OCI-LY1 (cell line): Measurements from ENCODE around the gene PIP4P1.

Experiments used
- H2AFZ ChIP-seq: fragments of 200-600 bp; sonication (generic), shearing (Covaris generic); 2 replicates; pipeline ENCODE4 v1.6.0; 2014; ENCODE audit warnings: antibody characterized with exemption, mild to moderate bottlenecking, low read length
- H3F3A ChIP-seq: fragments of 200-600 bp; sonication (generic), shearing (Covaris generic); 2 replicates; pipeline ENCODE4 v1.6.0; 2014; ENCODE audit warnings: mild to moderate bottlenecking, antibody characterized with exemption, low read length, moderate library complexity; ENCODE audit not compliant: insufficient read depth
- H3K27ac ChIP-seq: fragments of 200-600 bp; sonication (generic); 2 replicates; pipeline ENCODE4 v1.5.1; 2014; ENCODE audit warnings: low read length, mixed run types, mild to moderate bottlenecking, low read depth; ENCODE audit not compliant: poor library complexity, severe bottlenecking
- H3K27me3 ChIP-seq: fragments of 200-600 bp; sonication (generic); 2 replicates; pipeline ENCODE4 v1.6.0; 2014; ENCODE audit warnings: antibody characterized with exemption, mild to moderate bottlenecking, low read length, moderate library complexity; ENCODE audit not compliant: insufficient read depth
- H3K36me3 ChIP-seq: fragments of 200-600 bp; sonication (generic); 2 replicates; pipeline ENCODE4 v1.6.1; 2014; ENCODE audit warnings: mild to moderate bottlenecking, antibody characterized with exemption, low read length, moderate library complexity, mixed read lengths; ENCODE audit not compliant: insufficient read depth
- H3K4me1 ChIP-seq: fragments of 200-600 bp; sonication (generic); 2 replicates; pipeline ENCODE4 v1.5.1; 2014; ENCODE audit warnings: mild to moderate bottlenecking, low read length, moderate library complexity; ENCODE audit not compliant: insufficient read depth, severe bottlenecking
- H3K4me2 ChIP-seq: fragments of 200-600 bp; sonication (generic), shearing (Covaris generic); 2 replicates; pipeline ENCODE4 v1.6.1; 2014; ENCODE audit warnings: low read length
- H3K4me3 ChIP-seq: fragments of 200-600 bp; sonication (generic); 2 replicates; pipeline ENCODE4 v1.5.1; 2014; ENCODE audit warnings: low read length, low read depth, mild to moderate bottlenecking, mixed read lengths; ENCODE audit not compliant: poor library complexity, severe bottlenecking
- H3K79me2 ChIP-seq: fragments of 200-600 bp; shearing (Covaris generic); 2 replicates; pipeline ENCODE4 v1.6.1; 2016; ENCODE audit warnings: mixed run types, low read length, mixed read lengths; ENCODE audit not compliant: insufficient read depth
- H3K9ac ChIP-seq: fragments of 200-600 bp; sonication (generic), shearing (Covaris generic); 2 replicates; pipeline ENCODE4 v1.6.1; 2014; ENCODE audit warnings: mild to moderate bottlenecking, low read length, mixed read lengths
- H3K9me2 ChIP-seq: fragments of 200-600 bp; sonication (generic), shearing (Covaris generic); 2 replicates; pipeline ENCODE4 v1.6.1; 2014; ENCODE audit warnings: low read depth, mild to moderate bottlenecking, low read length, mixed read lengths
- H3K9me3 ChIP-seq: fragments of 200-600 bp; shearing (Covaris generic); 2 replicates; pipeline ENCODE4 v1.6.1; 2014; ENCODE audit warnings: low read length, mixed read lengths
- H4K20me1 ChIP-seq: fragments of 200-600 bp; sonication (generic), shearing (Covaris generic); 2 replicates; pipeline ENCODE4 v1.6.0; 2016; ENCODE audit warnings: mild to moderate bottlenecking, low read length; ENCODE audit not compliant: insufficient read depth
- CTCF ChIP-seq: fragments of 200-600 bp; sonication (generic), shearing (Covaris generic); IDR thresholded peaks from 2 replicates; pipeline ENCODE4 v1.5.1; 2017; ENCODE audit warnings: mild to moderate bottlenecking, antibody characterized with exemption, low read length, moderate library complexity, mixed read lengths
- EZH2 ChIP-seq: fragments of 200-600 bp; sonication (generic), shearing (Covaris generic); IDR thresholded peaks from 2 replicates; pipeline ENCODE4 v1.8.0; 2017; ENCODE audit warnings: borderline replicate concordance, mixed run types, mild to moderate bottlenecking, antibody characterized with exemption, low read length, moderate library complexity, mixed read lengths

PIP4P1 gene

GRCh38 chr14:20477211-20477876 is 16.1 kb upstream of the PIP4P1 start:
- no peak overlapping the region for H3K4me2 ChIP-seq
- H3K9me3 ChIP-seq = no peaks in the 10 kb centered on the region
- no peaks in the 10 kb centered on the region for H3K27me3 ChIP-seq
- H3K4me1 ChIP-seq = no peaks in the 10 kb centered on the region
- H3K9me2 ChIP-seq = no peaks in the 10 kb centered on the region
- H4K20me1 ChIP-seq = no peaks in the 10 kb centered on the region
- no peak overlapping the region for H3K9ac ChIP-seq
- H3K4me3 ChIP-seq = no peak overlapping the region
- peaks cover 70% of the 10 kb centered on the region for H3K36me3 ChIP-seq
- H3F3A ChIP-seq = no peaks in the 10 kb centered on the region
- TF ChIP-seq EZH2 (no peak), CTCF (no peak)
- peak overlapping the region; percentile 22 for H3K27ac ChIP-seq
- H2AFZ ChIP-seq = no peak overlapping the region
- H3K79me2 ChIP-seq = no peaks in the 10 kb centered on the region

- no peak overlapping the region for H2AFZ ChIP-seq
- no peaks in the 10 kb centered on the region for H4K20me1 ChIP-seq
- H3K9me2 ChIP-seq = no peaks in the 10 kb centered on the region
- H3K79me2 ChIP-seq = peaks cover 1% of the 10 kb centered on the region; the same call in 1 of the 2 replicates
- H3K27me3 ChIP-seq = no peaks in the 10 kb centered on the region
- H3K9ac ChIP-seq = no peak overlapping the region
- no peaks in the 10 kb centered on the region for H3F3A ChIP-seq
- H3K4me1 ChIP-seq = peaks cover 4% of the 10 kb centered on the region
- no peak overlapping the region for H3K4me3 ChIP-seq
- H3K4me2 ChIP-seq = no peak overlapping the region
- no peaks in the 10 kb centered on the region for H3K9me3 ChIP-seq
- H3K36me3 ChIP-seq = peaks cover 76% of the 10 kb centered on the region
- H3K27ac ChIP-seq = peak overlapping the region; percentile 22
- TF ChIP-seq EZH2 (no peak), CTCF (no peak)
These were observed 15.5 kb upstream of the PIP4P1 start for GRCh38 chr14:20476776-20477175.

GRCh38 chr14:20472536-20473169 is 11.4 kb upstream of the PIP4P1 start:
- Histone ChIP-seq H3K36me3 (peaks cover 63% of the 10 kb centered on the region), H3K4me2 (no peak overlapping the region), H3K9ac (no peak overlapping the region), H3K27ac (no peak overlapping the region), H3K27me3 (no peaks in the 10 kb centered on the region), H3K79me2 (peaks cover 22% of the 10 kb centered on the region), H2AFZ (no peak overlapping the region), H3K9me2 (no peaks in the 10 kb centered on the region), H3K9me3 (no peaks in the 10 kb centered on the region), H4K20me1 (no peaks in the 10 kb centered on the region), H3K4me3 (no peak overlapping the region), H3F3A (no peaks in the 10 kb centered on the region), H3K4me1 (peaks cover 26% of the 10 kb centered on the region)
- TF ChIP-seq EZH2 = no peak
- no peak for TF ChIP-seq CTCF
